HG03520 (cell line): ENCODE data around the gene POU6F2.
A peak's percentile ranks its signal among the peaks of the same experiment; 100 is the strongest.

Source experiments
- ATAC-seq: cut with Tn5 transposase; IDR thresholded peaks from one replicate; pipeline ENCODE4 v1.9.1; 2021; ENCODE audit warnings: mild to moderate bottlenecking, moderate library complexity; ENCODE audit not compliant: unreplicated experiment

POU6F2 gene

DNA sequence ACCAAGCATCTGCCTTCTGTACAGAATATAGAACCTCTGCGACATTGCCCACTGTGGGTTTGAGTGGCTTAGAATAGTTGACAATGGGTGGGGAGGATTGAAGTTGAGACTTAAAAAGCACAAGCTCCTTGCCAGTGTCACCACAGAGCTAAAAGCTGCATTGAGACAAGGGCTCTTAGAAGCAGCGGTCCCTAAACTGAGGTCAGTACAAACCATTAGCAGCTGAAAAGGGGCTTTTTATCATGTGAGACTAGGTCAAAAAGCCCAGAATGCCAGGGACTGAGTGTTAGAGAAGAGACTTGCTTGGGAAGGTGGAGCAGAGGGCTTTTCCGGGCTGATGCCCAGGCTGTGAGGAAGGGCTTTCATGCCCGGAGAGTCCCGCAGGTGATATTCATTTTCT is 91.3 kb downstream of the POU6F2 start:
- ATAC-seq: no peak

GRCh38 chr7:39069896-39070881 is 92.5 kb downstream of the POU6F2 start:
- ATAC-seq: peak; percentile 73

GRCh38 chr7:39071116-39071515 is 93.4 kb downstream of the POU6F2 start:
- ATAC-seq: no peak

DNA sequence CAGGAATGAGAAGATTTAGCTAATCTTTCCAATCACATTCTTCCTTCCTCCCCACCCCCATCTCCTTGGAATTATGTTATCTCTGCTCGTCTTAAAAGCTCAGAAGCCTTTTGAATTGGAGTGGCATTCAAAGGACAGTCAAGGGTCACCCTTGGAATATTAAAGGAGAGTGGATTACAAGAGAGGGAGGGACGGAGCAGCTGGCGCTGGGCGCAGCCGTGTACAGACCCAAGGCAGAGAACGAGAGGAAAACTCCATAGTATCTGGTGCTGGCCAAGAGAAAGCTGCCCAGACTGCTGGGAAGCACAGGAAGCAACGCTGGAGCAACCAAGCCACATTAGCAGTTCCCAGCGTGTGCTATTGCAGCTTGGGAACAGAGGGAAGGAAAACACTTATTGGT is 95.7 kb downstream of the POU6F2 start:
- no peak for ATAC-seq

DNA sequence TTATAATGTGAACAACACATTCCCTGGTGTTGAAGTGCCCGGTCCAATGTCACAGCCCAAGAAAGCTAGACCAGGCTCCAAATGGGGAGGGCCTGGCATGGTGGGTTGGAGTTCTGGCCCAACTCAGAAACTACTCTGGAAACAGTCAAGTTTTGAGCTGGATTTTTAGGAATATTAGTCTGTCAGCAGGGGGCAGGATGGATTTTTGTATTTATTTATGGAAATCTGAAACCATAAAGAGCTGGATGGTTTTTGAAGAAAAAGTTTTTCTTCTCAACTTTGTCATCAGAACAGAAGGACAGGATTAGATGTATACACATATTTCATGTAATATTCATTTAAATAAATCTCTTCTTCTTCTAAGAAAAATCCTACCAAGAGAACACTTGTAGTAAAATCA is 97.5 kb downstream of the POU6F2 start:
- no peak for ATAC-seq

GRCh38 chr7:39083781-39084180 is 106.1 kb downstream of the POU6F2 start:
- no peak for ATAC-seq

- no peak for ATAC-seq
These were observed 106.6 kb downstream of the POU6F2 start for GRCh38 chr7:39084349-39084748.

GRCh38 chr7:39085189-39085588 is 107.5 kb downstream of the POU6F2 start:
- ATAC-seq: no peak

- no peak for ATAC-seq
These were observed 107.9 kb downstream of the POU6F2 start for GRCh38 chr7:39085590-39086049.

DNA sequence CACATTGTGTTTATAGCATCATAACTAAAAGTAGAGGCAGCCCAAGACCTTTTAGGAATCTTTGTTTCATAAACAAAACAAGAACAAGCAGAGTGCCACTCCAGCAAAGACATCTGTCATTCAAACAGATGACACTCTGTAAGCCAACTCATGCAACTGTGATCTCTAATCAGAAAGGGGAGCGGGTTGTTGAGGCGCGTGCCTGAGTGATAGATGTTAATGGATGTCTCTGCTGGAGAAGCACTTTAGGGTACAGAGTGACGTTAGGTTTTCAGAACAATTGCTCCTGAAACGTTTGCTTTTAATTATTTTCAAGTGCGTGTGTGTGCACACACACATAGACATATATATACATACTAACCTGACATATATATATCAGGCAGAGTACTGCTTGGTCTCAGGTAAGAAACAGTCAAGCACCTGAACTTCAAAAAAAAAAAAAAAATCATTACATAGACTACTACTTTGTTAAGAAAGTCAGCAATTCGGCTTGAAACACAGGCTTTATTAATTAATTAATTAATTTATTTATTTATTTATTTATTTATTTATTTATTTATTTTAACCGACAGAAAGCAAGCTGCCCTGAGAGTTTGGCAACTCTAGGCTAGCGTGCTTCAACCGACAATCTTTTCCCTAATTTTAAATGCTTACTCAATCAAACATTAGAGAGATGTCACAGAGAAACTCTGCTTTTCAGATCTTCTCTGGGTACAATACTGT is 109.1 kb downstream of the POU6F2 start:
- no peak for ATAC-seq

DNA sequence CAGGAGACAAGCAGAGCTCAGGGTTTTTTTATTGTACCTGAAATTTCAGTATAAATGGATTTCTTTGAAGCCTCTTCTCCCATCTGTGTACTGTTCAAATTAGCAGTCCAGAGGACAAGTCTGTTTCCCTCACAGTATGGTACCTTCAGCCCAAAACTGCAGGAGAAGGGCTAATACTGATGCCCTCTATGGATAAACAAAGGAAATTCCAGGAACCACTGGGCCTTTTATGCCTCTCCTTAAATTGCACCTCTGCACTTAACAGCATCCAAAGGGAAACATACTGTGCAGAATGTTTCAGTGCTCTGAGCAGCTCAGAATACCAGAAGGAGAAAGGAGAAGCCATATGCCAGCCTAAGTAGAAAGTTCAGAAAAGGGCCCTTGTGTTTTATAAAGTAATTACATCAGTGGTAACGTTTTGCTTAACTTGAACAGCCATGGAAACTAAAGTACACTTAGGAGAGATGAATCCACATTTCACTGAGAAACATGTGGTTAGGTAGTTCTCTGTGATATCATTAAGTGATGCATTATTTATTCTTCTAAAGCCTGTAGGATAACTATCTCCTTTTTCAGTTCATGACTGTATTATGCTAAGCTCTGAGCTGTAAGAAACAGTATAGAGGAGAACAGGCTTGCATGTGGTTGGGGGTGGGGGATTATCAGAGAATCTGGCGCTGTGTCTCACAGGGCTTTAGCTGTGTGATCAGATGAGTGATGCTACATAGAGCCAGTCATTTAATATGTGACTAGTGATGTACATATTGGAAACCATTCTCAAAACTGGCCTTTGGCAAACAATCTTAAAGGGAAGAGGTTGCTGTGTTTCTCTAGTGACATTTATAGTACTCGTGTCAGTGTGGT is 111.3 kb downstream of the POU6F2 start:
- no peak for ATAC-seq

GRCh38 chr7:39091145-39091544 is 113.4 kb downstream of the POU6F2 start:
- no peak for ATAC-seq

DNA sequence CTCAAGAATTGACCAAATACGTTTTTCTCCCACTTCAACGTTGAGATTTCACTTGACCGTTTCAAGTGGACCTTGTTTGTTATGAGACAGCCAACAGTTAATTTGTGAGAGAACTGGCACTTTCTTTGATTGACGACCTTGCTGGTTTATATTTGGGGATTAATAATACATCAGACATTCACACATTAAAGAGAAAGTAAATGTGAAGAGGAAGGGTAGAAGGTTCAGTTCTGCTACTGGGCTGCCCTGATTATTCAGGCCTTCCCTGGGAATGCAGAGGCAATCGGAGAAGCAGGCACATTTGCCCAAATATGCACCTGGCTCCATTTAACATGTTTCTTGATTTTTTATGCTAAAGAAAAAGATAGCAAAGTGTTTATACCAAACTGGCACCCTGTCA is 114.1 kb downstream of the POU6F2 start:
- no peak for ATAC-seq

DNA sequence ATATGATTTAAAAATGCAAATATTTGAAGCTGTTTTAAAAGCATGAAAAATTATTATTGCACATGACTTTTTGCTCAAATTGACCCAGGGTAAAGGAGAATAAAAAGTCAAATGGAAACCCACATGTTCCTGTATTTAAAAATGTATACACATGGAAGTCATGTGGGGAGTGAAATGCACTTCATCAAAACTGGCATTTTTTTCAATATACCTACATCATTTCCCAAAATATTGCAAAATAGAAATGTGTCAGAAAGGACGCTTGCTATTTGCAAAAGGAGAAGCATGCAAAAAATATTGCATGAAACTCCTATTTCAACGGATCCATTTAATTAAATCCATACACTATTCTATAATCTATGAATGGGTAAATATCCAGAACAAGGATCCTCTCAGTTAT is 117.0 kb downstream of the POU6F2 start:
- no peak for ATAC-seq

GRCh38 chr7:39095875-39096619 is 118.3 kb downstream of the POU6F2 start:
- no peak for ATAC-seq

DNA sequence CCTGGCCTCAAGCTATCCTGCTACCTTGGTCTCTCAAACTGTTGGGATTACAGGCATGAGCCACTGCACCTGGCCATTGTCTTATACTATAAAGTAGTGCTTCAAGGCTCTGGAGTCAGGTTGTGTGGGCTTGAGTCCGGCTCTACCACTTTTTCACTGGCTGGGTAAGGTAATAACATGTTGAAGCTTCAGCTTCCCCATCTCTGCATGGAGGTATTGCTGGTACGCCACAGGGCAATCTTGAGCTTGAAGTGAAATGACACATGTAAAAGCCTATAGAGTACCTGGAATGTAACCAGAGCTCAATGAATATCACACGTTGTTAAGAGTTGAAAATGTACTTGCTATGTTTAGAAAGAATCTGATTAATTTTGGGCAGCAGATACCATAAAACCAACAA is 120.8 kb downstream of the POU6F2 start:
- no peak for ATAC-seq

GRCh38 chr7:39099146-39099545 is 121.4 kb downstream of the POU6F2 start:
- ATAC-seq: no peak

DNA sequence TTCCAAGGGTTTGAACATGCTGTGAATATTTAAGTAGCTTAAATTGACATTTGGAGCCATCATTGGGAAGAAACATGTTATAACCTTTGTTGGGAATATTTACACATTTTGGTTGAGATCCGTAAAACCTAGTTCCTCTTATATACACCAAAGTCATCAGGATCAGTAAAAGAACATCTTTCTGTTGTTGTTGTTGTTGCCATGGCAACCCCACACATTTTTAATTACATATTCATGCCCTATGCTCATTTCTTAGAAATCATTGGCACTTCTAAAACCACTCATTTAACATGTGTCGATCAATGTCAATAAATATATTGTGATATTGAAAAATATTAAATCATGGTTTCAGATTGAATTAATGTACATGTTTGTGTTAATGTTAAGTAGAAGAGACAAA is 122.6 kb downstream of the POU6F2 start:
- ATAC-seq: no peak

- no peak for ATAC-seq
These were observed 124.5 kb downstream of the POU6F2 start for GRCh38 chr7:39102234-39102633.

GRCh38 chr7:39105720-39106119 is 128.0 kb downstream of the POU6F2 start:
- no peak for ATAC-seq
